HCT116 (cell line): ENCODE results near the gene MMP17.

Experiments
- CBX3 ChIP-seq: IDR thresholded peaks from 2 replicates; pipeline ENCODE4 v1.6.1; 2012; ENCODE audit warnings: low read depth
- EGR1 ChIP-seq: IDR thresholded peaks from 2 replicates; pipeline ENCODE4 v1.6.1; 2012; ENCODE audit warnings: low read depth
- JUND ChIP-seq: IDR thresholded peaks from 2 replicates; pipeline ENCODE4 v1.6.1; 2012
- POLR2A ChIP-seq: IDR thresholded peaks from 2 replicates; pipeline ENCODE4 v1.7.0; 2011; ENCODE audit warnings: borderline replicate concordance; ENCODE audit not compliant: insufficient read depth, insufficient read length; ENCODE audit errors: extremely low read depth
- POLR2AphosphoS5 ChIP-seq: IDR thresholded peaks from 2 replicates; pipeline ENCODE4 v1.6.1; 2011; ENCODE audit warnings: mild to moderate bottlenecking, low read depth, low read length, moderate library complexity
- RAD21 ChIP-seq: IDR thresholded peaks from 2 replicates; pipeline ENCODE4 v1.6.1; 2012; ENCODE audit warnings: low read depth, mild to moderate bottlenecking
- SIN3A ChIP-seq: IDR thresholded peaks from 2 replicates; pipeline ENCODE4 v1.6.1; 2012; ENCODE audit warnings: low read depth
- ZNF274 ChIP-seq: fragments of 200-500 bp; sonication (Bioruptor generic); IDR thresholded peaks from 2 replicates; pipeline ENCODE4 v1.6.1; 2014; ENCODE audit warnings: mild to moderate bottlenecking, low read depth, low read length, inconsistent platforms
- TF ChIP-seq, protein P1 (sequence below), 3 experiments: fragments of 200-600 bp in 1 of 3; sonication (generic) in 1 of 3; IDR thresholded peaks in 2 of 3; conservative IDR thresholded peaks in 1 of 3; 2 replicates each; pipeline ENCODE4 v1.5.1; 2012 to 2017; ENCODE audit warnings: low read depth in 2 of 3, low read length in 2 of 3, antibody characterized with exemption in 1 of 3, borderline replicate concordance in 1 of 3, control low read depth in 1 of 3, mild to moderate bottlenecking in 1 of 3, mixed read lengths in 1 of 3, mixed run types in 1 of 3, moderate library complexity in 1 of 3; ENCODE audit not compliant: insufficient read depth in 1 of 3

DNA sequence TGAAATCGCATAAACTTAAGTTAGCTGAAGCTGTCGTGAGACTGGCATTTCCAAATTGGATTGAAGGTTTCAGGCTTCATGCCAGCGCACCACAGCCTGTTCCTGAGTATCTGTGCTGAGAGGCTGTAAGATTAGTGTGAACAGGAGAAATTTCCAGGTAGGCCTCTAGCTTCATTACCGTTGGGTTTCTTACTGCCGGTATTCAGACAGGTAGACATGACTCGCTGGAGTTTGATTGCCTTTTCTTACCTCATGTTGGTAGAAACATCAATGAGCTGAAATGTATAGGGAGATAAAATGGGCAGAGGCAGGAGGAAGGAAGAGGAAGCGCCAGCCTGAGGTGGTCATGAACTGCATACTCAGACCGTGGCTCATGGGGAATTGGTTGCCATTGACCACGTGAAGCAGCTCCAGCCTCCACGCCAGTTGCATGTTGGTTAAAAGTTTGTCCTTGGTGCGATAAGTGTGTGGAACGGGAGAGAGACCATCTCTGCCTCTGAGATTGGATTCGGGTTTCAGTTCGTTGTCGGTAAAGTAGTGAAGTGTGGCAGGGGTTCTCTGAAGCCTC lies 42.3 kb upstream of the MMP17 start:
- no peak for TF ChIP-seq RAD21
- no peak for TF ChIP-seq SIN3A
- TF ChIP-seq, protein P1, sequence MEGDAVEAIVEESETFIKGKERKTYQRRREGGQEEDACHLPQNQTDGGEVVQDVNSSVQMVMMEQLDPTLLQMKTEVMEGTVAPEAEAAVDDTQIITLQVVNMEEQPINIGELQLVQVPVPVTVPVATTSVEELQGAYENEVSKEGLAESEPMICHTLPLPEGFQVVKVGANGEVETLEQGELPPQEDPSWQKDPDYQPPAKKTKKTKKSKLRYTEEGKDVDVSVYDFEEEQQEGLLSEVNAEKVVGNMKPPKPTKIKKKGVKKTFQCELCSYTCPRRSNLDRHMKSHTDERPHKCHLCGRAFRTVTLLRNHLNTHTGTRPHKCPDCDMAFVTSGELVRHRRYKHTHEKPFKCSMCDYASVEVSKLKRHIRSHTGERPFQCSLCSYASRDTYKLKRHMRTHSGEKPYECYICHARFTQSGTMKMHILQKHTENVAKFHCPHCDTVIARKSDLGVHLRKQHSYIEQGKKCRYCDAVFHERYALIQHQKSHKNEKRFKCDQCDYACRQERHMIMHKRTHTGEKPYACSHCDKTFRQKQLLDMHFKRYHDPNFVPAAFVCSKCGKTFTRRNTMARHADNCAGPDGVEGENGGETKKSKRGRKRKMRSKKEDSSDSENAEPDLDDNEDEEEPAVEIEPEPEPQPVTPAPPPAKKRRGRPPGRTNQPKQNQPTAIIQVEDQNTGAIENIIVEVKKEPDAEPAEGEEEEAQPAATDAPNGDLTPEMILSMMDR (IDR thresholded peaks at IDR 0.05 in 2 of 3, conservative IDR thresholded peaks at IDR 0.05 in 1 of 3; ENCODE audit: borderline replicate concordance in 1 of 3, insufficient read depth in 1 of 3, low read depth in 2 of 3, low read length in 2 of 3) = no peak
- no peak for TF ChIP-seq POLR2A
- no peak for TF ChIP-seq CBX3
- TF ChIP-seq JUND = no peak
- TF ChIP-seq POLR2AphosphoS5 = no peak
- TF ChIP-seq ZNF274 = no peak
- TF ChIP-seq EGR1 = no peak
